HG02798 (cell line): ENCODE results near the gene MAP3K19.
"Not testable (repeated sequence)": the region's sequence is repeated elsewhere in the genome, so short reads cannot be mapped to it uniquely, and the experiment has no call there.

Experiments
- ATAC-seq: cut with Tn5 transposase; IDR thresholded peaks from one replicate; pipeline ENCODE4 v1.9.1; 2021; ENCODE audit warnings: mild to moderate bottlenecking; ENCODE audit not compliant: unreplicated experiment, poor library complexity

MAP3K19 gene, protein sequence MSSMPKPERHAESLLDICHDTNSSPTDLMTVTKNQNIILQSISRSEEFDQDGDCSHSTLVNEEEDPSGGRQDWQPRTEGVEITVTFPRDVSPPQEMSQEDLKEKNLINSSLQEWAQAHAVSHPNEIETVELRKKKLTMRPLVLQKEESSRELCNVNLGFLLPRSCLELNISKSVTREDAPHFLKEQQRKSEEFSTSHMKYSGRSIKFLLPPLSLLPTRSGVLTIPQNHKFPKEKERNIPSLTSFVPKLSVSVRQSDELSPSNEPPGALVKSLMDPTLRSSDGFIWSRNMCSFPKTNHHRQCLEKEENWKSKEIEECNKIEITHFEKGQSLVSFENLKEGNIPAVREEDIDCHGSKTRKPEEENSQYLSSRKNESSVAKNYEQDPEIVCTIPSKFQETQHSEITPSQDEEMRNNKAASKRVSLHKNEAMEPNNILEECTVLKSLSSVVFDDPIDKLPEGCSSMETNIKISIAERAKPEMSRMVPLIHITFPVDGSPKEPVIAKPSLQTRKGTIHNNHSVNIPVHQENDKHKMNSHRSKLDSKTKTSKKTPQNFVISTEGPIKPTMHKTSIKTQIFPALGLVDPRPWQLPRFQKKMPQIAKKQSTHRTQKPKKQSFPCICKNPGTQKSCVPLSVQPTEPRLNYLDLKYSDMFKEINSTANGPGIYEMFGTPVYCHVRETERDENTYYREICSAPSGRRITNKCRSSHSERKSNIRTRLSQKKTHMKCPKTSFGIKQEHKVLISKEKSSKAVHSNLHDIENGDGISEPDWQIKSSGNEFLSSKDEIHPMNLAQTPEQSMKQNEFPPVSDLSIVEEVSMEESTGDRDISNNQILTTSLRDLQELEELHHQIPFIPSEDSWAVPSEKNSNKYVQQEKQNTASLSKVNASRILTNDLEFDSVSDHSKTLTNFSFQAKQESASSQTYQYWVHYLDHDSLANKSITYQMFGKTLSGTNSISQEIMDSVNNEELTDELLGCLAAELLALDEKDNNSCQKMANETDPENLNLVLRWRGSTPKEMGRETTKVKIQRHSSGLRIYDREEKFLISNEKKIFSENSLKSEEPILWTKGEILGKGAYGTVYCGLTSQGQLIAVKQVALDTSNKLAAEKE (N-terminal part only)

GRCh38 chr2:135047300-135047699 lies at the start of gene MAP3K19:
Gene MAP3K19, minus strand, starts transcription at chr2:135047447. Its CDS starts 22,800 bp downstream, at chr2:135024647.
- ATAC-seq = no peak

- no peak for ATAC-seq
Measured at GRCh38 chr2:135096665-135097446, 49.6 kb upstream of the MAP3K19 start.

- ATAC-seq = no peak
Measured at GRCh38 chr2:135095591-135095990, 48.3 kb upstream of the MAP3K19 start.

GRCh38 chr2:135094508-135094907 lies 47.3 kb upstream of the MAP3K19 start:
- no peak for ATAC-seq

DNA sequence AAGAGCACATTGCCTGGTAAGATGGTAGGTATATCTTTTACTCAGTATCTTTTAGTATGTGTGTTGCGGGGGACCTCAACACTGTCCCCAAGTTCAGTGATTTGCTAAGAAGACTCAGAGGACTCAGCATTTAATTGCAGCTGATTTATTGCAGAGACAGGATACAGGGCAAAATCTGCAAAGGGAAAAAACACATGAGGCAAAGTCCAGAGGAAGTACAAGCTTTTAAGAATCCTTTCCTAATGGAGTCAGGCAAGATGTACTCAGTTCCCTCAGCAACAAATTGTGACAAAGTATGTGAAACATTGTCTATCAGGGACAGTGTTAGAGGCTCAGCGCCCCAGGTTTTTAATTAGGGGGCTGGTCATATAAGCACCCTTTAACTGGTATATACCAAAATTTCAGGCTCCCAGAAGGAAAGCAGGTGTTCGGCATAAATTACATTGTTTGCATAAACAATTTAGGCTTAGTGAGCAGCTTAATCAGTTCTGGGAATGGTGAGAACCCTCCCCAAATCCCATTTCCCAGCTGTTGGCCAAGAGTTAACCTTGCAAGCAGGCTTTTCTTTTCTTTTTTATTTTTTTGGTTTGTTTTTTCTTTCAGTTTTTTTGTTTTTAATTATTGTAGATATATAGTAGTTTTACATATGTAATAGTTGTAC lies 46.6 kb upstream of the MAP3K19 start:
- ATAC-seq = no peak

GRCh38 chr2:135093193-135093592 lies 45.9 kb upstream of the MAP3K19 start:
- ATAC-seq = no peak

- ATAC-seq = no peak
Measured at GRCh38 chr2:135091681-135092080, 44.4 kb upstream of the MAP3K19 start.

- not testable (repeated sequence) for ATAC-seq
Measured at GRCh38 chr2:135089597-135089996, 42.4 kb upstream of the MAP3K19 start.

DNA sequence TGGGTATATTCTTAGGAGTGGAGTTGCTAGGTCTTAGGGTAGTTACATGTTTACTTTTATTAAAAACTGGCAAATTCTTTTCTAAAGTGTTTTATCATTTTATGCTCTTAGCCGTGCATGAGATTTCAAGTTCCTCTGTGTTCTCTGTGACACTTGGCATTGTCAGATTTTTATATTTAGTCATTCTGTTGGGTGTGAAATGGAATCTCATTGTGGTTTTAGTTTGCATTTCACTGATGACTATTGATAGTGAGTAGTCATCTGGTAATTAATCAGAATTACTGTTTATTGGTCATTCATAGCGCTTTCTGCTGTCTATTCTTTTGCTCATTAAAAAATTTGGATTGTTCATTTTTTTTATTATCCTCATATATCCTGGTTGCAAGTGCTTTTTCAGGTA lies 39.0 kb upstream of the MAP3K19 start:
- ATAC-seq = no peak

DNA sequence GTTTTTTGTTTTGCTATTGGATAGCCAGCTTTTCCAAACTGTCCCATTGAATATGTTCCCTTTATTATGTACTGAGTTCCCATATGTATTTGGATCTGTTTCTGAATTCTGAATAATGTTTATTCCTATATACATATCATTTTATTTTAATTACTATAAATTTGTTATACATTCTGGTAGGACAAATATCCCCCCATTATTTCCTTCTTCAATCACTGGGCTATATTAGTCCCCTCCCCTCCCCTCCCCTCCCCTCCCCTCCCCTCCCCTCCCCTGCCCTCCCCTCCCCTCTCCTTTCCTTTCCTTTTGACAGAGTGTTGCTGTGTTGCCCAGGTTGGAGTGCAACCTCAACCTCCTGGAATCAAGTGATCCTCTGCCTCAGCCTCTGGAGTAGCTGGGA lies 31.2 kb upstream of the MAP3K19 start:
- no peak for ATAC-seq

- ATAC-seq = no peak
Measured at GRCh38 chr2:135076556-135076955, 29.3 kb upstream of the MAP3K19 start.

DNA sequence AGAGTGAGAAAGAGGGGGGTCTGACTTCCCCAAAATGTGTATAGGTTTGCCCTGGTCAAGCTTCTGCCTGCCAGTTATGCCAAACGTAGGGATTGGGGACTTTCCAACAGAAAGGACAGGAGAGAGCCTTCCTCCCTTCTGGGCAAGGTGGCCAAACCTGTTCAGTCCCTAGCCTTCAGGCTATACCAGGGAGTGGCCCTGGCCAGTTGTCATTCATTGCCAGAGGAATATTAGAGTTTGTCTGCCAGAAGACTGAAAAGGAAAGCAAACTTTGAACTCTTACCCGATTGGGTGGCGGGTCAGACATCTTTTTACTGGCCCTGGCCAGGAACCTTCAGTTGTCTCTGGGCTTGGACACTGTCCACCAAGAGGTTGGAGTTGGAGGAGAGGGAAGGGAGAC lies 27.0 kb upstream of the MAP3K19 start:
- no peak for ATAC-seq

- ATAC-seq = no peak
Measured at GRCh38 chr2:135072125-135072997, 25.1 kb upstream of the MAP3K19 start.

DNA sequence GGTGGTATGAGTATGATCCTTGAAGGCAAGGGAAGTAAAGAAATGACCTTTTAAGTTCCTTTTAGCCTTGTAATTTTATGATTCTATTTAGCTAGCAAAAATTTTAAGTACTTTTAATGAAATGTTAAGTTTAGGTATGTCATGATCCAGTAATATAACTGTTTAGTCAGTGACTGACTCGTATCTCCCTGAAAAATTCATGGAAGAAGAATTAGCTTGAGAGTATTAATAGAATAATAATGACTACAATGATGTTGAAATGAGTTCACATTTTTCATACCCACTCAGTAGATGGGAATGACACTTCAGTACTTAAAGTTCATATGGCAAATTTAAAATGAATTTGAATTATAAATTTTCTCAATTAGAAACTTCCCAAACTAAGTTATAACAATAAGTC lies 19.5 kb upstream of the MAP3K19 start:
- ATAC-seq = no peak

GRCh38 chr2:135064149-135064548 lies 16.9 kb upstream of the MAP3K19 start:
- no peak for ATAC-seq

- no peak for ATAC-seq
Measured at GRCh38 chr2:135063210-135063609, 16.0 kb upstream of the MAP3K19 start.

- no peak for ATAC-seq
Measured at GRCh38 chr2:135059577-135059976, 12.3 kb upstream of the MAP3K19 start.

DNA sequence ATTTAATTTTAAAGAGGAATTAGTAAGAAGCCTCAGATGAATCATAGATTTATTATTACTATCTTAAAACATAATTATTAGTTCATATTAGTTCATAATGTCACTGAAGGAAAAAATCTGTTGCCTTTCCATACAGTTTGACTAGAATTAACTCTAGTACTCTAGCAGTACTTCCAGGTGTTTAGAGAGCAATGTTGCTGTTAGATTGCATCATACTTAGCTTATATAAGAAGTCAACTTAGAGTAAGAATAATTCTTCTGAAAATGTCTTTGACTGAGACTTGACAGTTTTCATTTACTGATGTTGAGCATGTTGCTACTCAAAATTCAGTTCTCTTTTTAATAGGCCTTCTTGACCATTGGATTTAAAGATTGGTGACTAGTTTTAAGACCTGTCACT lies 9.5 kb upstream of the MAP3K19 start:
- ATAC-seq = no peak
